ENCODE data around the gene TGFA. TPM values are rescaled to one million over a fixed set of nuclear protein-coding genes. Genes with fewer than 3 reads are reported as not detected.

TGFA gene
- total and polyA plus RNA-seq, 10 of the 15 experiments (the other 5 are each of a cell fraction or from before 2014, with no cell fraction given) = 0.03 to 0.23 TPM; not detected in 8

- FAIRE-seq (no peak), ATAC-seq (no peak), DNase-seq (ENCODE audit: low read depth, low spot score) (no peak)
- in situ Hi-C loops (cut with MboI) = no loop called here
- WGBS (ENCODE audit: insufficient coverage, insufficient replicate concordance, low lambda C conversion rate, missing lambda C conversion rate) = 0% methylated on average over 1 of the region's 1 CpG
- no peak overlapping the region for H2AFZ ChIP-seq (ENCODE audit: control insufficient read depth, low read depth, low read length)
- no TSS peak for BruUV-seq (replicated peaks)
- no peak overlapping the region for H3K4me3 ChIP-seq
- TF ChIP-seq POU2F2 (IDR thresholded peaks at IDR 0.05; ENCODE audit: borderline replicate concordance, low read depth, low read length) (no peak), SMAD1 (IDR thresholded peaks at IDR 0.05; ENCODE audit: low read depth, partially characterized antibody) (no peak), ZBTB40 (IDR thresholded peaks at IDR 0.05; ENCODE audit: borderline replicate concordance) (no peak), E4F1 (IDR thresholded peaks at IDR 0.05; ENCODE audit: borderline replicate concordance, partially characterized antibody) (no peak), LARP7 (IDR thresholded peaks at IDR 0.05) (no peak), PRDM15 (CRISPR knock-in tag; IDR thresholded peaks at IDR 0.05) (no peak), SMC3 (IDR thresholded peaks at IDR 0.05; ENCODE audit: borderline replicate concordance, low read length) (no peak), GABPA (IDR thresholded peaks at IDR 0.05; ENCODE audit: low read depth) (no peak), WRNIP1 (IDR thresholded peaks at IDR 0.05; ENCODE audit: borderline replicate concordance, low read depth, low read length) (no peak), RAD51 (IDR thresholded peaks at IDR 0.05) (no peak)
- no peaks in the 10 kb centered on the region for H3K79me2 ChIP-seq (ENCODE audit: control insufficient read depth, insufficient read depth, low read length)
- POLR2A ChIA-PET = no interaction called here
- H3K4me2 ChIP-seq (ENCODE audit: control insufficient read depth, insufficient read depth) = no peak overlapping the region
- CTCF ChIA-PET = no interaction called here
- RAD21 ChIA-PET (ENCODE audit: unreplicated experiment) = no interaction called here
- H4K20me1 ChIP-seq (ENCODE audit: control insufficient read depth, insufficient read depth) = no peaks in the 10 kb centered on the region
- SMC1A ChIA-PET (ENCODE audit: uncharacterized antibody, unreplicated experiment) = no interaction called here
- H3K9me3 ChIP-seq (replicated peaks; ENCODE audit: control insufficient read depth, insufficient read depth, low read length) = no peaks in the 10 kb centered on the region
- no peaks in the 10 kb centered on the region for H3K36me3 ChIP-seq (ENCODE audit: control insufficient read depth in 2 of 2, insufficient read depth in 2 of 2, low read length in 1 of 2)
- H3K27me3 ChIP-seq (replicated peaks in 1 of 2; ENCODE audit: control insufficient read depth in 2 of 2, insufficient read depth in 2 of 2, low read length in 1 of 2) = peaks cover 0 to 3% of the 10 kb centered on the region in 2 experiments; a peak in 2 of 4 replicates
- H3K4me1 ChIP-seq (ENCODE audit: control insufficient read depth, insufficient read depth, low read length) = no peaks in the 10 kb centered on the region
- intact Hi-C loops (cut with micrococcal nuclease; ENCODE audit: unreplicated experiment) = no loop called here
- H3K9ac ChIP-seq (ENCODE audit: control insufficient read depth, insufficient read depth, low read length) = no peak overlapping the region
- no peak overlapping the region for H3K27ac ChIP-seq (ENCODE audit: control insufficient read depth, insufficient read depth)
Observed at GRCh38 chr2:70443726-70444125, 109.9 kb downstream of the TGFA start.
